ENCODE data around the gene RHBDD1. TPM values are rescaled to one million over a fixed set of nuclear protein-coding genes. Genes with fewer than 3 reads are reported as not detected.

RHBDD1 gene
- total RNA-seq, 1 donor from 2014 or later = 4.6 TPM

- DNase-seq (ENCODE audit: low read depth in 2 of 2) = no peak
These were observed 47.5 kb downstream of the RHBDD1 start for GRCh38 chr2:226883296-226883795.

GRCh38 chr2:226884166-226884565 is 48.3 kb downstream of the RHBDD1 start:
- DNase-seq (ENCODE audit: low read depth in 2 of 2) = no peak

GRCh38 chr2:226885769-226886435 is 50.0 kb downstream of the RHBDD1 start:
- DNase-seq (ENCODE audit: low read depth in 2 of 2) = no peak

- no peak for DNase-seq (ENCODE audit: low read depth in 2 of 2)
These were observed 52.1 kb downstream of the RHBDD1 start for GRCh38 chr2:226887940-226888339.

GRCh38 chr2:226888378-226888965 is 52.6 kb downstream of the RHBDD1 start:
- no peak for DNase-seq (ENCODE audit: low read depth in 2 of 2)

- no peak for DNase-seq (ENCODE audit: low read depth in 2 of 2)
These were observed 53.1 kb downstream of the RHBDD1 start for GRCh38 chr2:226888971-226889370.

GRCh38 chr2:226890286-226890685 is 54.4 kb downstream of the RHBDD1 start:
- DNase-seq (ENCODE audit: low read depth in 2 of 2) = no peak

GRCh38 chr2:226891780-226892590 is 56.1 kb downstream of the RHBDD1 start:
- no peak for DNase-seq (ENCODE audit: low read depth in 2 of 2)

- DNase-seq (ENCODE audit: low read depth in 2 of 2) = no peak
These were observed 56.9 kb downstream of the RHBDD1 start for GRCh38 chr2:226892729-226893128.

GRCh38 chr2:226893216-226893615 is 57.4 kb downstream of the RHBDD1 start:
- DNase-seq (ENCODE audit: low read depth in 2 of 2) = no peak

GRCh38 chr2:226894752-226895151 is 58.9 kb downstream of the RHBDD1 start:
- no peak for DNase-seq (ENCODE audit: low read depth in 2 of 2)

GRCh38 chr2:226895579-226895978 is 59.7 kb downstream of the RHBDD1 start:
- DNase-seq (ENCODE audit: low read depth in 2 of 2) = no peak

GRCh38 chr2:226898121-226898520 is 62.3 kb downstream of the RHBDD1 start:
- DNase-seq (ENCODE audit: low read depth in 2 of 2) = no peak

- no peak for DNase-seq (ENCODE audit: low read depth in 2 of 2)
These were observed 63.0 kb downstream of the RHBDD1 start for GRCh38 chr2:226898897-226899296.

- no peak for DNase-seq (ENCODE audit: low read depth in 2 of 2)
These were observed 66.5 kb downstream of the RHBDD1 start for GRCh38 chr2:226902041-226902966.

GRCh38 chr2:226903179-226903578 is 67.3 kb downstream of the RHBDD1 start:
- no peak for DNase-seq (ENCODE audit: low read depth in 2 of 2)

GRCh38 chr2:226904592-226904991 is 68.7 kb downstream of the RHBDD1 start:
- no peak for DNase-seq (ENCODE audit: low read depth in 2 of 2)

GRCh38 chr2:226905718-226906117 is 69.9 kb downstream of the RHBDD1 start:
- DNase-seq (ENCODE audit: low read depth in 2 of 2) = no peak

- DNase-seq (ENCODE audit: low read depth in 2 of 2) = no peak
These were observed 70.4 kb downstream of the RHBDD1 start for GRCh38 chr2:226906163-226906693.

GRCh38 chr2:226909126-226909525 is 73.3 kb downstream of the RHBDD1 start:
- DNase-seq (ENCODE audit: low read depth in 2 of 2) = no peak

- DNase-seq (ENCODE audit: low read depth in 2 of 2) = no peak
These were observed 74.0 kb downstream of the RHBDD1 start for GRCh38 chr2:226909836-226910235.

Measured in dermis microvascular lymphatic vessel endothelial cell (primary cell).